Stimulated activated CD4-positive, alpha-beta T cell treated with anti-CD3 and anti-CD28 coated beads, Interleukin-15, amount 100 ng/mL, for 24 hours (primary cell): ENCODE data around the gene BDKRB1.

ENCODE experiments used
- DNase-seq: peaks from one replicate; pipeline ENCODE4 v3.0.0-alpha.2; 2020

The BDKRB1 gene

GRCh38 chr14:96255501-96256366 is at the start of gene BDKRB1:
Gene BDKRB1, plus strand, starts transcription at chr14:96256210. Its CDS starts 7,473 bp downstream, at chr14:96263683.
- DNase-seq, result no peak

- DNase-seq, result no peak
Measured at GRCh38 chr14:96206461-96206860, 49.5 kb upstream of the BDKRB1 start.

- DNase-seq, result no peak
Measured at GRCh38 chr14:96207686-96208085, 48.3 kb upstream of the BDKRB1 start.

GRCh38 chr14:96208739-96209138 is 47.3 kb upstream of the BDKRB1 start:
- DNase-seq, result no peak

GRCh38 chr14:96212140-96212539 is 43.9 kb upstream of the BDKRB1 start:
- no peak for DNase-seq

GRCh38 chr14:96212896-96213295 is 43.1 kb upstream of the BDKRB1 start:
- DNase-seq, result no peak

DNA sequence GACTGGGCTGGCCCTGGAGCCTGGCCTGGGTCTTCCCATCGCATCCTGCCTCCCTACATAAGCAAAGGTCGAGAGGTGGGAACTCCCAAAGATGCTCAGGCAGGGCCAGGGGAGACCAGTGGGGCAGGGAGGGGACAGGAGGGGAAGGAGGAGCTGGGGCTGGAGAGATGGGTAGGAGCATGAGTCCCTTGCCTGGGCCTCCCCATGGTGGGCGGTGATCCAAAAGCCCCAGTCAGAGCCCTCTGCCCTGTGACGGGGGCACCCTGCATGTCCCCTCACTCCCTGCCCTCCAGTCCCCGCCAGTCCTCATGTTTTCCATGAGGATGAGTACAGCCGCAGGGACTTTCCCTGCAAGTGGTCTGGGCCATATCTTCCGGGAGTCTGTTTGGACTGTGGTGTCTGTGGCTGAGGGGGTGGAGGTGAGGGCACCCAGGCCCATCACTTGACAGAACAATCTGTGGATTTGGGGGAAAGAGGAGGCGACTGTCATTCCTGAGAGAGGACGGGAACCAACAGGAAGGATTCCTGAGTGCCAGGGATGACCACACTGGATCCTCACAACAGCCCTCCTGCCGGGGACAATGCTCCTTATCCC is 42.0 kb upstream of the BDKRB1 start:
- no peak for DNase-seq

DNA sequence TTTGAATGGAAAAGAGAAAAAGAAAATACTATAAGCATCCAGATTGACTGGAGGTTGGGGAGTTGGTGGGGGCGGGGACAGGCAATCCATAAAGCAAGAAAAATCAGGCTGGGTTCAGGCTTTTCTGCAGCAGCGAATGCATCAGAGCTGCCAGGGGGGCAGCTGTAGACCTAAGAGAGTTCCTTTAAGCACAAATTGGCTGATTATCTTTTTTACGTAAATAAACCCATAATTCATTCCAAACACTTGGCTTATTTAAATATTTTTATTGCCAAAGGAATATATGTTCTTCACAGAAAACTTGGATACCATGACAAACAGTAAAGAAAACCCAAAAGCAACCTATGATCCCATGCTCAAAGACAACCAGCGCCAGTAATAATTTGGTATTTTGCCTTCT is 41.2 kb upstream of the BDKRB1 start:
- no peak for DNase-seq

- DNase-seq, result no peak
Measured at GRCh38 chr14:96215452-96216244, 40.4 kb upstream of the BDKRB1 start.

DNA sequence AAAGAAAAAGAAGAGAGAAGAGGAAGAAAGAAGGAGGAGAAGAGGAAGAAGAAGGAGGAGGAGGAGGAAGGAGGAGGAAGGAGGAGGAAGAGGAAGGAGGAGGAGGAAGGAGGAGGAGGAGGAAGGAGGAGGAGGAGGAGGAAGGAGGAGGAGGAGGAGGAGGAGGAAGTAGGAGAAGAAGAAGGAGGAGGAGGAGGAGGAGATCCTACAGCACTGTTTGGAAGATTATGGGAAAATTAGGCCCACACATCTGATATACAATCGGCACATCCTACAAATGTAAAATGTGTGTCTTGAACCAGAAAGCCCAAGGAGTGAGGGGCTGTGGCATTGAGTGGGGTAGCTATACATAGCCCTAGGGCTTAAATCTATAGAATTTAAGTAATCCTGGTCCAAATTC is 39.4 kb upstream of the BDKRB1 start:
- DNase-seq, result no peak

DNA sequence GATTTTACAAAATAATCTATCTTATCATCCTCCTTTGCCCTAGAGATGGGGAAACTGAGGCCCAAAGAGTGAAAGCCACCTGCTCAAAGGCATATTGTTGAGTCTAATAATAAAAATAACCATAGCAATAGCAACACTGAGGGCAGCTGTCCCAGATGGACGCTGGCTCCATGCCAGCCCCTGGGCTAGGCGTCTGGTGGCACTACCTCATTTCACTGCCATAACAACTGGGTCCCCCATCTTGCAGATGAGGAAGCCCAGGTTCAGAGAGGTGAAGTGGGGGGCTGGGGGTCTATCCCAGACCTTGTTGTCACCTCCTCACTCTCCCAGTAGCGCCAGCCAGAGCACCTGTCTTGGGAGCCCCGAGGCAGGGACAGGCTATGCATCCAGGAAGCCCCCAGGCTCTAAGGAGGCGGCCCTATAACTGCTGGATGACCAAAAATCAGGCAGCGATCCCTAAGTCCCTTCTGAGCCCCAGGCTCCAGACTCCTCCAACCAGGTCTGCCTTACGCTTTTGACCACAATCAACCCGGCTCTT is 38.6 kb upstream of the BDKRB1 start:
- no peak for DNase-seq

GRCh38 chr14:96221109-96221650 is 34.8 kb upstream of the BDKRB1 start:
- DNase-seq, result no peak

GRCh38 chr14:96221841-96222240 is 34.2 kb upstream of the BDKRB1 start:
- DNase-seq, result no peak

GRCh38 chr14:96224480-96225096 is 31.4 kb upstream of the BDKRB1 start:
- DNase-seq, result no peak

GRCh38 chr14:96225213-96225612 is 30.8 kb upstream of the BDKRB1 start:
- no peak for DNase-seq

GRCh38 chr14:96225745-96226151 is 30.3 kb upstream of the BDKRB1 start:
- DNase-seq, result no peak

- DNase-seq, result no peak
Measured at GRCh38 chr14:96227428-96227827, 28.6 kb upstream of the BDKRB1 start.

GRCh38 chr14:96229315-96229714 is 26.7 kb upstream of the BDKRB1 start:
- no peak for DNase-seq

GRCh38 chr14:96231056-96231455 is 25.0 kb upstream of the BDKRB1 start:
- DNase-seq, result no peak

GRCh38 chr14:96231526-96232130 is 24.4 kb upstream of the BDKRB1 start:
- DNase-seq, result no peak

- DNase-seq, result no peak
Measured at GRCh38 chr14:96232506-96232905, 23.5 kb upstream of the BDKRB1 start.

- no peak for DNase-seq
Measured at GRCh38 chr14:96233661-96234060, 22.3 kb upstream of the BDKRB1 start.
